H9 (cell line): ENCODE data around the gene TMC1. TPM values are rescaled to one million over a fixed set of nuclear protein-coding genes. Genes with fewer than 3 reads are reported as not detected.

Source experiments
- DNase-seq: peaks from one replicate; pipeline ENCODE4 v3.0.0-alpha.2; 2017
- H2AFZ ChIP-seq: one replicate; pipeline ENCODE4 v1.6.1; 2013; ENCODE audit warnings: mild to moderate bottlenecking, low read length, control low read depth, moderate library complexity
- H2AK5ac ChIP-seq: 2 replicates; pipeline ENCODE4 v1.6.1; 2013; ENCODE audit warnings: low read length, control low read depth, mixed read lengths; ENCODE audit not compliant: insufficient read length
- H2BK120ac ChIP-seq: one replicate; pipeline ENCODE4 v1.6.1; 2013; ENCODE audit warnings: low read depth, mild to moderate bottlenecking, low read length, control low read depth, inconsistent platforms; ENCODE audit not compliant: poor library complexity, severe bottlenecking
- H2BK12ac ChIP-seq: 2 replicates; pipeline ENCODE4 v1.6.1; 2013; ENCODE audit warnings: low read length, control low read depth, mixed read lengths, low read depth; ENCODE audit not compliant: insufficient read length
- H2BK15ac ChIP-seq: 2 replicates; pipeline ENCODE4 v1.6.1; 2013; ENCODE audit warnings: low read depth, low read length, control low read depth
- H2BK20ac ChIP-seq: one replicate; pipeline ENCODE4 v1.6.1; 2013; ENCODE audit warnings: low read depth, mild to moderate bottlenecking, low read length, control low read depth, inconsistent platforms; ENCODE audit not compliant: poor library complexity, severe bottlenecking
- H2BK5ac ChIP-seq: 2 replicates; pipeline ENCODE4 v1.6.1; 2013; ENCODE audit warnings: low read length, control low read depth, mixed read lengths; ENCODE audit not compliant: insufficient read length
- H3K14ac ChIP-seq: 2 replicates; pipeline ENCODE4 v1.6.1; 2013; ENCODE audit warnings: low read length, control low read depth; ENCODE audit not compliant: insufficient read depth
- H3K18ac ChIP-seq: 2 replicates; pipeline ENCODE4 v1.6.1; 2013; ENCODE audit warnings: low read depth, mild to moderate bottlenecking, mixed read lengths, low read length, control low read depth; ENCODE audit not compliant: insufficient read length
- H3K23ac ChIP-seq: 2 replicates; pipeline ENCODE4 v1.6.1; 2013; ENCODE audit warnings: low read length, control low read depth, mixed read lengths, low read depth; ENCODE audit not compliant: insufficient read length
- H3K23me2 ChIP-seq: 2 replicates; pipeline ENCODE4 v1.6.1; 2013; ENCODE audit warnings: low read depth, mild to moderate bottlenecking, mixed read lengths, low read length, control low read depth; ENCODE audit not compliant: insufficient read length, poor library complexity, severe bottlenecking
- H3K27ac ChIP-seq: 2 replicates; pipeline ENCODE4 v1.5.1; 2013; ENCODE audit warnings: low read length, control low read depth, mixed read lengths, low read depth; ENCODE audit not compliant: insufficient read length
- H3K27me3 ChIP-seq: 2 replicates; pipeline ENCODE4 v1.6.1; 2013; ENCODE audit warnings: low read length, control low read depth, inconsistent platforms; ENCODE audit not compliant: insufficient read depth
- H3K4ac ChIP-seq: 2 replicates; pipeline ENCODE4 v1.6.1; 2013; ENCODE audit warnings: low read depth, mild to moderate bottlenecking, control low read depth, inconsistent platforms, low read length, moderate library complexity
- H3K4me1 ChIP-seq: 2 replicates; pipeline ENCODE4 v1.6.1; 2013; ENCODE audit warnings: low read length, control low read depth, inconsistent platforms; ENCODE audit not compliant: insufficient read depth
- H3K4me2 ChIP-seq: 2 replicates; pipeline ENCODE4 v1.6.1; 2013; ENCODE audit warnings: low read length, control low read depth, mixed read lengths; ENCODE audit not compliant: insufficient read length, insufficient read depth
- H3K56ac ChIP-seq: 2 replicates; pipeline ENCODE4 v1.6.1; 2013; ENCODE audit warnings: low read depth, mild to moderate bottlenecking, mixed read lengths, low read length, control low read depth; ENCODE audit not compliant: insufficient read length
- H3K79me1 ChIP-seq: 2 replicates; pipeline ENCODE4 v1.6.1; 2013; ENCODE audit warnings: low read depth, mild to moderate bottlenecking, moderate library complexity, low read length, control low read depth, inconsistent platforms; ENCODE audit not compliant: insufficient read depth, poor library complexity, severe bottlenecking
- H3K79me2 ChIP-seq: 2 replicates; pipeline ENCODE4 v1.6.1; 2013; ENCODE audit warnings: low read length, control low read depth, inconsistent platforms; ENCODE audit not compliant: insufficient read depth
- H3K9ac ChIP-seq: 2 replicates; pipeline ENCODE4 v1.6.1; 2013; ENCODE audit warnings: low read length, control low read depth, mixed read lengths; ENCODE audit not compliant: insufficient read length; ENCODE audit errors: extremely low read depth
- H3K9me3 ChIP-seq: one replicate; pipeline ENCODE4 v1.6.1; 2013; ENCODE audit warnings: low read depth, low read length, inconsistent platforms; ENCODE audit not compliant: control insufficient read depth
- H3T11ph ChIP-seq: one replicate; pipeline ENCODE4 v1.6.1; 2013; ENCODE audit warnings: mild to moderate bottlenecking, low read length, control low read depth, inconsistent platforms
- H4K20me1 ChIP-seq: one replicate; pipeline ENCODE4 v1.6.1; 2013; ENCODE audit not compliant: control insufficient read depth, insufficient read length, insufficient read depth
- H4K5ac ChIP-seq: 2 replicates; pipeline ENCODE4 v1.6.1; 2013; ENCODE audit warnings: low read depth, mild to moderate bottlenecking, mixed read lengths, low read length, control low read depth; ENCODE audit not compliant: insufficient read length
- H4K8ac ChIP-seq: replicated peaks from 2 replicates; pipeline ENCODE4 v1.6.1; 2013; ENCODE audit warnings: low read length, control low read depth, mixed read lengths, low read depth; ENCODE audit not compliant: insufficient read length
- H4K91ac ChIP-seq: 2 replicates; pipeline ENCODE4 v1.6.1; 2013; ENCODE audit warnings: low read depth, mild to moderate bottlenecking, moderate library complexity, mixed read lengths, low read length, control low read depth; ENCODE audit not compliant: insufficient read length
- H3K27ac Mint-ChIP-seq, 3 experiments: 2 replicates in 2 of 3; 3 replicates in 1 of 3; pipeline ENCODE4 v1.8.0; 2020 to 2021; ENCODE audit warnings: mixed read lengths in 3 of 3, mild to moderate bottlenecking in 1 of 3, moderate library complexity in 1 of 3
- H3K27me3 Mint-ChIP-seq: 2 replicates; pipeline ENCODE4 v1.8.0; 2021; ENCODE audit warnings: low read depth, mild to moderate bottlenecking, moderate library complexity, mixed read lengths
- H3K36me3 Mint-ChIP-seq, 3 experiments: 2 replicates in 2 of 3; 3 replicates in 1 of 3; pipeline ENCODE4 v1.8.0; 2020 to 2021; ENCODE audit warnings: low read depth in 3 of 3, mixed read lengths in 3 of 3; ENCODE audit not compliant: insufficient read depth in 1 of 3
- H3K4me1 Mint-ChIP-seq, 2 experiments: 2 replicates each; pipeline ENCODE4 v1.8.0; 2020; ENCODE audit warnings: mixed read lengths in 2 of 2
- H3K4me3 Mint-ChIP-seq, 2 experiments: 2 replicates in 1 of 2; 3 replicates in 1 of 2; pipeline ENCODE4 v1.8.0; 2020 to 2021; ENCODE audit warnings: mild to moderate bottlenecking in 2 of 2, mixed read lengths in 2 of 2, moderate library complexity in 1 of 2
- H3K9me3 Mint-ChIP-seq, 2 experiments: 2 replicates in 1 of 2; 3 replicates in 1 of 2; pipeline ENCODE4 v1.8.0; 2020; ENCODE audit warnings: mild to moderate bottlenecking in 2 of 2, mixed read lengths in 2 of 2, moderate library complexity in 1 of 2
- CTCF ChIP-seq: fragments of 200-600 bp; sonication (generic); conservative IDR thresholded peaks from 3 replicates; pipeline ENCODE4 v1.8.0; 2021; ENCODE audit warnings: antibody characterized with exemption, mild to moderate bottlenecking
- WGBS: extraction: QIAGEN DNeasy Blood & Tissue Kit; methylation state at CpG from one replicate; pipeline ENCODE4 v1.1.7; 2013; ENCODE audit warnings: missing lambda C conversion rate, low lambda C conversion rate, mixed read lengths; ENCODE audit not compliant: insufficient read length; ENCODE audit errors: extremely low coverage; 5-methylcytosine and 5-hydroxymethylcytosine counted together
- total RNA-seq: library from RNA; stranded (reverse); gene quantifications from 2 replicates; pipeline ENCODE4 v1.2.1, GENCODE V29; 2021

The TMC1 gene
- total RNA-seq, 1 experiment from 2014 or later = 2.4 TPM

GRCh38 chr9:72883875-72884274, 362.5 kb downstream of the TMC1 start:
- TF ChIP-seq CTCF = no peak
- no peaks in the 10 kb centered on the region for H3K79me1 ChIP-seq
- no CpG with 5 or more reads among the region's 3 CpGs for WGBS

More at GRCh38 chr9:72883875-72884274, 362.5 kb downstream of the TMC1 start:
- no peak overlapping the region for H4K8ac ChIP-seq
- no peak overlapping the region for H3K18ac ChIP-seq
- no peak overlapping the region for H3K27ac ChIP-seq
- no peaks in the 10 kb centered on the region for H3K4me1 ChIP-seq
- no peak overlapping the region for H2BK15ac ChIP-seq
- no peak overlapping the region for H2AK5ac ChIP-seq
- no peak overlapping the region for H3T11ph ChIP-seq
- H3K9me3 ChIP-seq = no peaks in the 10 kb centered on the region
- no peaks in the 10 kb centered on the region for H3K79me2 ChIP-seq
- Mint-ChIP-seq H3K27me3 (no peaks in the 10 kb centered on the region; the same call in 1 of the 2 replicates), H3K27ac (no peak overlapping the region), H3K36me3 (peaks cover 3 to 8% (median 8%) of the 10 kb centered on the region in 3 experiments; a peak in 3 of 7 replicates), H3K4me3 (no peak overlapping the region), H3K9me3 (peaks cover 5 to 9% of the 10 kb centered on the region in 2 experiments), H3K4me1 (no peaks in the 10 kb centered on the region)
- H3K27me3 ChIP-seq = no peaks in the 10 kb centered on the region
- H2AFZ ChIP-seq = no peak overlapping the region
- no peak overlapping the region for H3K4ac ChIP-seq
- H4K5ac ChIP-seq = no peak overlapping the region
- H3K23me2 ChIP-seq = no peaks in the 10 kb centered on the region
- H2BK12ac ChIP-seq = no peak overlapping the region
- no peak overlapping the region for H2BK120ac ChIP-seq
- no peak for DNase-seq
- H3K9ac ChIP-seq = no peak overlapping the region
- H3K23ac ChIP-seq = no peak overlapping the region
- H4K91ac ChIP-seq = no peak overlapping the region
- H3K4me2 ChIP-seq = no peak overlapping the region
- no peak overlapping the region for H2BK20ac ChIP-seq
- H4K20me1 ChIP-seq = no peaks in the 10 kb centered on the region
- no peak overlapping the region for H3K14ac ChIP-seq
- no peak overlapping the region for H2BK5ac ChIP-seq
- no peak overlapping the region for H3K56ac ChIP-seq
